ENCODE measurements around the gene GRIP1. TPM values are rescaled to one million over a fixed set of nuclear protein-coding genes. Genes with fewer than 3 reads are reported as not detected.

Gene GRIP1
- total RNA-seq, 6 donors from 2014 or later: 0.33 to 5.2 (median 1.7) TPM

- no peak for TF ChIP-seq POLR2A (IDR thresholded peaks at IDR 0.05)
- no peak for TF ChIP-seq CTCF (IDR thresholded peaks at IDR 0.05)
- TF ChIP-seq EP300 (IDR thresholded peaks at IDR 0.05): no peak
- TF ChIP-seq POLR2AphosphoS5 (IDR thresholded peaks at IDR 0.05): no peak
- ATAC-seq (ENCODE audit: low FRiP score in 2 of 2) (no peak), DNase-seq (no peak)
- H3K9me3 ChIP-seq: no peaks in the 10 kb centered on the region
- H3K4me3 ChIP-seq: no peak overlapping the region
- no peaks in the 10 kb centered on the region for H3K27me3 ChIP-seq
- peaks cover 0 to 7% (median 0%) of the 10 kb centered on the region in 4 donors for H3K4me1 ChIP-seq
- H3K27ac ChIP-seq: no peak overlapping the region
- H3K36me3 ChIP-seq: no peaks in the 10 kb centered on the region
Observed at GRCh38 chr12:66676241-66676640, 2.6 kb downstream of the GRIP1 start.

- no peak for TF ChIP-seq CTCF (IDR thresholded peaks at IDR 0.05)
- no peak for TF ChIP-seq EP300 (IDR thresholded peaks at IDR 0.05)
- Histone ChIP-seq H3K36me3 (no peaks in the 10 kb centered on the region), H3K9me3 (no peaks in the 10 kb centered on the region), H3K4me3 (no peak overlapping the region), H3K4me1 (peaks cover 0 to 4% (median 0%) of the 10 kb centered on the region in 4 donors), H3K27me3 (no peaks in the 10 kb centered on the region), H3K27ac (no peak overlapping the region)
- DNase-seq (no peak), ATAC-seq (ENCODE audit: low FRiP score in 2 of 2) (no peak)
- WGBS, 2 donors: 33 to 43% methylated on average over 4 of the region's 4 CpGs
Observed at GRCh38 chr12:66674495-66675122, 4.3 kb downstream of the GRIP1 start.

DNA sequence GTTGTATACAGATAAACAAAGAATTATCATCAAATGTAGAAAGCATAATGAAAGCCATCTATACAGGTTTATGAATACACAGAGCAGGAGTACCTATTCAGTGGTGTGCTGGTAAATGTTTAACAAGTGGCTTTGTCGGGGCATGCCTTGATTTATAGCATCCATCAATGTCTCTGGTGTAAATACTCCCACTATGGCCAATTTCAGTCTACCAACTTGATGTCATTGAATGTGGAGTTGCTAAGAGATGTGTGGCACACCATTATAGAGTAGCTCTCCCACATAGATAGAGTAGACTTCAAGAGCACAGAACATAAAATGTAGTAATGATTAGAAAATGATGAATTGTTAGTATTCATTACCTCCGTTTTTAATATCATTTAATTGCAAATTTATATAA lies 9.3 kb downstream of the GRIP1 start:
- Histone ChIP-seq H3K27ac (no peak overlapping the region), H3K36me3 (no peaks in the 10 kb centered on the region), H3K4me3 (no peak overlapping the region), H3K27me3 (no peaks in the 10 kb centered on the region), H3K4me1 (no peaks in the 10 kb centered on the region), H3K9me3 (no peaks in the 10 kb centered on the region)
- ATAC-seq (ENCODE audit: low FRiP score in 2 of 2): no peak
- TF ChIP-seq CTCF (IDR thresholded peaks at IDR 0.05) (no peak), POLR2AphosphoS5 (IDR thresholded peaks at IDR 0.05) (no peak), POLR2A (IDR thresholded peaks at IDR 0.05) (no peak), EP300 (IDR thresholded peaks at IDR 0.05) (no peak)
- 90 to 96% methylated on average over 2 of the region's 2 CpGs for WGBS, 2 donors
- DNase-seq: no peak

- Histone ChIP-seq H3K27me3 (no peaks in the 10 kb centered on the region), H3K27ac (no peak overlapping the region), H3K4me3 (no peak overlapping the region), H3K36me3 (no peaks in the 10 kb centered on the region), H3K9me3 (no peaks in the 10 kb centered on the region), H3K4me1 (peaks cover 0 to 2% (median 0%) of the 10 kb centered on the region in 4 donors)
- WGBS, 2 donors: 37 to 69% methylated on average over 2 of the region's 2 CpGs
- no peak for ATAC-seq (ENCODE audit: low FRiP score in 2 of 2)
- DNase-seq: no peak
- TF ChIP-seq POLR2A (IDR thresholded peaks at IDR 0.05): no peak
- TF ChIP-seq EP300 (IDR thresholded peaks at IDR 0.05): no peak
- TF ChIP-seq POLR2AphosphoS5 (IDR thresholded peaks at IDR 0.05): no peak
- TF ChIP-seq CTCF (IDR thresholded peaks at IDR 0.05): no peak
Observed at GRCh38 chr12:66668311-66668710, 10.6 kb downstream of the GRIP1 start.

- H3K36me3 ChIP-seq: no peaks in the 10 kb centered on the region
- H3K27ac ChIP-seq: no peak overlapping the region
- DNase-seq: no peak
- H3K27me3 ChIP-seq: no peaks in the 10 kb centered on the region
- no peak overlapping the region for H3K4me3 ChIP-seq
- H3K4me1 ChIP-seq: peaks cover 0 to 5% (median 0%) of the 10 kb centered on the region in 4 donors
- H3K9me3 ChIP-seq: no peaks in the 10 kb centered on the region
- TF ChIP-seq CTCF (IDR thresholded peaks at IDR 0.05): no peak
- no peak for ATAC-seq (ENCODE audit: low FRiP score in 2 of 2)
Observed at GRCh38 chr12:66667906-66668305, 11.0 kb downstream of the GRIP1 start.
